GM21717 (cell line): ENCODE results near the gene TBC1D5.

Experiments used
- ATAC-seq: cut with Tn5 transposase; IDR thresholded peaks from one replicate; pipeline ENCODE4 v1.9.1; 2021; ENCODE audit warnings: mild to moderate bottlenecking, moderate library complexity; ENCODE audit not compliant: unreplicated experiment

Gene TBC1D5

DNA sequence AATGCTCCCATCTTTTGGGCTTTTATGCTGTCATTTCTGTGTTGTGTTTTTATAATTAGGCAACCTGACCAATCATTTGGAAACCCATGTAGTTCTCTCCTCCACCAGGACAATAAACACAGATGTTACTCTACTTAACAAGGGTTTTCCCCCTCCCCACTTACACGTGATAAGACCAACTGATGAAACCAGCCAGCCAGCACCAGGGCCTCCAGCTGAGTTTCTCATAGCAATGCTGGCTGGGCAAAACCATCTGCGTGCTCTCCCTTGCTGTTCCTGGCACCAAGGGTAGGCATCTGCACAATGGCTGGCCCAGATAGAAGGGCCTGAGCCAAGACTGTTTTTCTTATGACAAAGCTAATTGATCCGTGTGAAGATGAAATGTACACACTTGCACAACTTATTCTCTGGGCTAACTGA lies 547.2 kb downstream of the TBC1D5 start:
- ATAC-seq: peak; percentile 95

DNA sequence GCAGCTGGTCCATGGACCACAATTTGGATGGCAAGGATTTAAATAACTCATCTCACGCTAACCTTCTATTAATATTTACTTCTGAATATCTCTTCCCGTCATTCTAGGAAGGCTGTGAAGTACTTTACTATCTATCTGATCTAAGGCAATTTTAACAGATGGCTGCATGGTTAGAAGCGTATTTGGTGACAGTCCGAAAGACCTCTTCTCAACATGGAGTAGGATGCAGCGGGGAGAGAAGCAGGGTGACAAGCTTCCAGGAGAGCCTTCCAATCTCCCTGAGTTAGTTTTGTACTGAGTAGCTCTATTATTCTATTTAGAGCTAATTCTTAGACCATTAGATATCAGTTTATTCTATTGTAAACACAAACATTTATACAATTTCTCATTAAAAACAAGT lies 548.3 kb downstream of the TBC1D5 start:
- no peak for ATAC-seq

DNA sequence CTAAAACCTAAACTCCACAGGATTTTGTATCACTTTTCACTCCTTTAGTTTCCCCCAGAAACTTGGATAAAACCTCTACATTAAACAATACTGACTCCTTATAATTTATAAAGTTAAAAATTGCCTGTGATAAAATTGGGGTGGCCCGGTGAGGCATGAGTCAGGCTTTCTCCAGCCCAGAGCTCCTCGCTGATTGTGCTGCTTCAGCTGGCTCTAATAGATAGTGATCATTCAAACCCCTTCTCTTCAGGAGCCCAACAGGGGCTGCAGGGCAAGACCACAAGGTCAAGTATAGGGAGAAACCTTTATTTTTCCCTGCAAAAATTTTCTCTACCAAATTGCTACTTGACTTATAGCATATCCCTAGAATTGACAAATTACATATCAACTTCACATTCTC lies 549.4 kb downstream of the TBC1D5 start:
- no peak for ATAC-seq

DNA sequence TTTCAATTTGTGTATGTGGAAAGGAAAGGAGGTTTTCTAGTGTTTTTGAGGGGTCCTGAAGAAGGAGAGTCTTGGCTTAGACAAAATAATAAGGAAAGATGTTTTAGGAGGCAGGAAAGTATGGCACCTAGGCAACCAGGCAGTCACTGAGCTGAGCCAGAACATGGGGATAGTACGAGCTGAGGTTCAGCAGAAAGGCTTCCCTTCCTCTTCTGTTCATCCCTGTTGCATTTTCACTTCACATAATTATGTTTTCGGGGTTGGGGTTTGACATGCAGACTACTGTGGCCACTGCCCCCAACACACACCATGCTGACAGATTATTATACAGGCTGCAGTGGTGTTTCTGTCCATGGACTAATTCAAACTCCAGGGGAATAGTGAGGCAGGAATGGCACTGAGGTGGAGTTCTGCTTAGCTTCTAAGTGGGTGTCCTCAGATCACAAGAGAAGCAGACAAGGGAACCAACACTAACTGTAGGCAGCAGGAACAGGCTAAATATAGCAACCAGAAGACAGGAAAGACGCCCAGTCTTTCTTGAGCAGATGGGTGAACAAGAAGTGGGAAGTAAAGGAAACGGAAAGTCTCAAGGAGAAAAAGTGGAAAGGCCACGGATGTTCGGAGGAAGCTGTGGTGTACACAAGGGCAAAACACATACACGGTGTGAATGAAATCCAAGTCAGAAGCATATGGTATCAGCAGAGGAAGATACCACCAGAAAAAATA lies 551.9 kb downstream of the TBC1D5 start:
- no peak for ATAC-seq

DNA sequence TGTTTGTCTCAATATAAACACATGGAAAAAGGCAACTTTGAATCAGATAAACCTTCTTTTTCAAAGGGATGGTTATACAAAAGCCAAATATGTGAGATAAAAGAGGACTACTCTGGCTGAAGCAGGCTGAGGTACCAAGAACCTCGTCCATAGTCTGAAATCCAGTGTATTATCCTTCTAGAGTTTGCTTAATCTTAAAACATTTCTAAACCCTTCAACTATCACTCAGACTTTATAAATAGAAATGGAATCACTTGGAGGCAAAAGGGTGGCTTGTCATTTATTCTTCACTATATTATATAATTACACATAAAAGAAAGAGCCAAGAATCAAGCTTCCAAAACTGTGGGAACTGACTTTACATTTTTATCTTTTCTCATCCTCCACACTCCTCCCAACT lies 554.1 kb downstream of the TBC1D5 start:
- no peak for ATAC-seq

DNA sequence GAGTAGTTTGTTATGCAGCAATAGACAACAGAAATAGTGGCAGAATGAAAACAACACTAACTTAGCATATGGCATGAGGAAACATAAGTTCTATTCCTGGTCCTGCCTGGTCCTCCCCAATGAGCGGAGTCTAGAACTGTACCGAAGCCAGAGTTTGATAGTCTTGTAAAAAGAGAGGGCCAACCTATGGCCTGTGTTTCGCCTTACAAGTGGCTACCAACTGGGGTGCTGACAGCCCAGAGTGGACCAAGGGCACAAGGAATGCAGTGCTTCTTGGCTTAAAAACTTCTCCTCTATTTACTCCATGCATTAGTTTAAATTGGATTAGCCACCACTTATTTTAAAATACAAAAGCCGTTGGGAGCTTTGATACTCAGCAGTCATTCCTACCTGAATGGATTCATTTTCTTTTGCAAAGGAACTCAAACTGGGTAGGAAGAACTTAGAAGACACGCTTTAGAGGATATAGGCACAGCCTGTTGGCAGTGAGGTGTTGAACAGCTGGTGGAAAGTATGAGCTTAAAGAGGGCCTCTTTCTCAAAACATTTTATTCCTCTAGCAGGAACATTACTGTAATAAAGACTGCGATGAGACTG lies 554.7 kb downstream of the TBC1D5 start:
- ATAC-seq: no peak

DNA sequence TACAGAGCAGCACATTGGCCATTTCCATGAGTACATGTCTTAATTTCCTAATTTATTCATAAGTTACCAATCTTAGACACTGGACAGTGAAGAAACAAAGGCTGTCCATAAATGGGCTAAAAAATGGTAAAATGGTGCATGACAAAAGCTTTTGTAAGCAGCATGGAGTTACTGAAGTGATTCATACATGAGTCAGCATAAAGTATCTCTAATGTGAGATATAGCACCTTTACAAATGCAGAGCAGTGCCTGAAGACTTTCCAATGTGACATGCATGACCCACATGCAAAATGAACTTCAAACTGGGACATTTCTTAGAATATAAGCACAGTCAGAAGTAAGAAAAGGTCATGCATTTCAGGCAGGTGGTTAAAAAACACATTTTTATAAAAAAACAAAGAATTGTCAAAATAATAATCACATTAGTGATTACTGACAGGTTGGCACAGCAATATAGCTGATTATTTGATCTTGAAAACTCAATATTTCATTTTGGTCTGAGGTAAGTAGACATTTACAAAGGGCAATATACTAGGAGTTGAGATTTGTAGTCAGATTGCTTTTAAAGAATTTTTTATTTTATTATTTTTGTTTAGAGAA lies 558.4 kb downstream of the TBC1D5 start:
- no peak for ATAC-seq

DNA sequence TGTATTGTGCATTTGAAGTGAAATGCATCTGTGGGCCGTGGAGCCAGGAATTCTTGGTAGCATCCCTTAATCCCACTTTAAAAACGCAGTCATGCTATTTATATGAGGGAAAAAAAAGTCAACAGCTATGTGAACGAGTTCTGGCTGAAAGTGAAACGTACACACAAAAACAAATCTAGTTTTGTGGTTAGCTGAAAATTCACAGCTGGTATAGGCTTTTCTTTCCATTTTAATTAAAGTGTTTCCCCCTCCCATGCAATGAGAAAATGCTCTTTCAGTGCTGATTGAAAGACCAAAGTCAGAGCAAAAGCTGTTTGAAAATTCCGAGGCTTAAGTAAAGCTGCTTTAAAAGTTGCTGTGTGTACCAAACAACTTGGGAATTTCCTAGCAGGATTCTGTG lies 560.3 kb downstream of the TBC1D5 start:
- peak; percentile 67 for ATAC-seq

DNA sequence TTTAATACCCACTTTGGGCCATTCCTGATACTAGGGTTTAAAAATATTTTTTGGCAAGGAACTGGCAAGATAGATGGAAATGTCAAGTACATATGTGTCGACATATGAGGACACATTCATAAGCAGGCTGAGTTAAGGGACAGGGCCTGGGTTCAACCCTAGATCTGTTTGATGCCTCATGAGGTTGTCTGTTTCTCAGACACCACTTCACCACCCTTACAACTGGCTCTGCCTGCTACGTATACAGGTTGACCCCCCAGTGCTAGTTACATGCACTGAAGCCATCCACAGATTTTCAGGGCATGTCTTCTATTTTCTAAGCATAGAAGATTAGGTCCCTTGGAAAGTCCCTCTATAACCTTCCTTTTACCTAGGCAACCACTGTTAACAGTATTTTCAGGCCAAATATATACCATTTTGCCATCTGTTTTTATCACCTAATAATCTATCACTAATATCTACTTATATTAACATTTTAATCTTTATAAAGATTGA lies 561.0 kb downstream of the TBC1D5 start:
- ATAC-seq: no peak

DNA sequence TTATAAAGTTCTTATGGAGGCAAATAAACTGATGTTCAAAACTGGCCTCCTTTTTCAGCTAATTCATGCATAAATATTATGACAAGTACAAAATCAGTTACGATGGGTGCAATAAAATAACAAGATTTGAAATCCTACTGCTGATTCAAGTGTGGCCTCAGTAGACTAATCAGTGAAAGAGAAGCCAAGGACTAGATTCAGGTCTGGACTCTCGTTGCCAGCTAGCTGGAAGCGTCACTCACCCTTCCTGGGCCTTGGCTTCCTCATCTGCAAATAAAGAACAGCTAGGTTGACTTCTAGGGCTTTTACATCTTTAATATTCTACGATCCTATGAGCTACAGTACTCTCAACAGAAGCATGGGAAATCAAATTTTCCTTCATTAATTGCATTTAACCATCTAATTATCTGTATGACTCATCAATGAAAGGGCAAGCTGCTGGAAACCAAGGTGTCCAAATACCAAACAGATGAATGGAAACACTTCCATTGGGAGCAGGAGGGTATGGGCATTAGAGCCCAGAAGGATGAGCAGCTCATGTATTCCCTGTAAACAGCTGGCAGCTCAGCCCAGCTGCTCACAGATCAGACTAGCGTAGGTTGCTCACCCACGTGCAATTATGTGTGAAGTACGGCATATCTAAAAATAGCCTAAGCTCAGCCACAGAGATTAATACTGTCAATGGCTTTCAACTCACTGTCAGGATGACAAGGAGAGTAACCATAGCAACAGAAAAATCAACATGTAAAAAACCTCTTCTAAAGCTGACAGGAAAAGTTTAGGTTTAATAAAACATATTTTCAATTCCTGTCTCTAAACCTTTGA lies 562.8 kb downstream of the TBC1D5 start:
- peak; percentile 75 for ATAC-seq

DNA sequence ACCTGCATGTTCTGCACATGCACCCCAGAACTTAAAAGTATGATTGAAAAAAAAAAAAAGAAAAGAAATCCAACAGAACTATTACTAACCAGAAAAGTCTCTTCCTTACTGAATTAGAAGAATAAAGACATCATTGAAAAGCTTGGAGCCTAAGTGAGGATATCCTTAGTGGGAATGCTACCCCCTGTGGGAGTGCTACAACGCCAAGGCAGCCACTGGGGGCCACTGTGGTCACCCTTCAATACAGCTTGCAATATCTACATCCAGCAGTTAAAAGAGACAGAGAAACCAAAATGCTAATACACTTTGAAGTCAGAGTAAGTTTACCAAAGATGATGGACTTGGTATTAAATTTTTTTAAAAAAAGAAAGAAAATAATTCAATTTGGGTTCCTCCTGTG lies 565.7 kb downstream of the TBC1D5 start:
- no peak for ATAC-seq

DNA sequence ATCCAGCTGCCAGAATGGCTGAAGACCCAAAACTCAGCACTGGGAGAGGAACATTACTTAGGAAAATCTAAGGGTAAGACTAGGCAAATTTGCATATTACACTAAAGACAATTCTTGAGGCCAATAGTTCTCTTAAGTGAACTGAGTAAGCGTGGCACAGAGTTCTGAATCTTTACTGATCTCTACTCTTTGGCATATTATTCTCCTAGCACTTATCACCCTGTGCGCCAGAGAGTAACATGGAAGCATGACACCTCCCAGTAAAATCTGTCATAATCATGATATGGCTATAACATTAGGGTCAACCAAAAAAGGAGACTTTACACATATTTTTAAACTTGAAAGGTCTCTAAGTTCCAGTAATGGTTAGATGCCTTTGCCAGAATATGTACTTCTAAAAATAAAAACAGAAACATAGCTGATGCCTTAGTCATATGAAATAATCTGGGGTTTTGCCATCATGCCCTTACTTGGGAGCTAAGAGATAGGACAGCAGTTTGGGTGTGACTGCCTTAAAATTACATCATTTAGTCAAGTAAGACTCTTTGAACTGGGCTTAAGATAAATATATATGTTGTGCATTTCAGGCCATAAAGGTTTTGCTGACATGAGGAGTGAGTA lies 567.1 kb downstream of the TBC1D5 start:
- ATAC-seq: no peak

DNA sequence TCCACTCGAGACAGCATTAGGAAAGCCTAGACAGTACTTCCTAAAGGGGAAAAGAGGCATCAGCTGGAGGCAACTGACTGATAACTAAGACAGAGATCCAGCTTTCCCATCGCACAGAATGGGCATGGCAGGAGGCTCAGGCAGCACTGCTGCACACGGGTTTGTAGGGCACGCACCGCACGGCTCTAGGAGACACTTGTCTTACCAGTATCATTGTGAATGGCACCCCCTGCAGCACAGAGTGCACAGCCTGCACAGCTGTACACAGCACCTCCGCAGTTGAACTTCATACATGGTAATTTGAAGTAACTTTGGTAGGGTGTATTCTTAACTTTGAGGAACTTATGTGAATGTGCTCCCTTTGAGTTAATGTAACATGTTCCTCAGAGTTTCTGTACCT lies 576.1 kb downstream of the TBC1D5 start:
- ATAC-seq: no peak

DNA sequence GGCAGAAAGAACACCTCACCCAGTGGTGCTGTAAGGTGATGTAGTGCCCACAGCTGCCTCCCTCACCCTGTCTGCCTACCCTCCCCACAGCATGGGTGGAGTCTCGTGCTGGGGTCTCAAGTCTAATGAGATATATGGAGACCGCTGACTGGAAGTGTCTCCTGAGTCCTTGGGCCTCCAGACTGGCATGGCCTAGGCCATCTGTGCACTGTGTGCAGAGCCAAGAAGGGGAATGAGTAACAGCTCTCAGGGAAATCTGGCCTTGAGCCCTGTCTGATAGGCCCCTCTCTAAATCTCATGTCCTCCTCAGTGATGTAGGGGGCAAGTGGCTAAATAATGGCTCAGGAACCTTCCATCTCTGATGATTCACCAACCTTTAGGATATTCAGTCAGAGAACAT lies 580.3 kb downstream of the TBC1D5 start:
- ATAC-seq: no peak

DNA sequence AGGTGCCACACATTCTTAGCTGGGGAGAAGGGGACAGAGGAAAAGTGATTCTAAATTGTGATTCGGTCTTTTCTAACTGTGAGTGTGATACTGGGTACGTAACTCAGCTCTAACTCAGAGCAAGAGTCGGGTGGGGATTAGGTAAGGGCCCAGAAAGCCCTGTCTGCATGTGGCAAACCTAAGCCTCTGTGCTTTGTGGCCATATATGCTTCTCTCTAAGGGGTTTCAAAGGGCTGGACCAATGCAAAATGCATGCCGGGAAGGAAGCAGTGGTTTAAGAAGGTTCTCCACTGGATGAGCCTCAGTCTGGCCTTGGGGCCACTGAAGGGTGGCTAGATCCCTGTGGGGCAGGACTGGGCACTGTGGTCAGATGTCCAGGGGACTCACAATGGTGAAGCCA lies 581.8 kb downstream of the TBC1D5 start:
- ATAC-seq: no peak

DNA sequence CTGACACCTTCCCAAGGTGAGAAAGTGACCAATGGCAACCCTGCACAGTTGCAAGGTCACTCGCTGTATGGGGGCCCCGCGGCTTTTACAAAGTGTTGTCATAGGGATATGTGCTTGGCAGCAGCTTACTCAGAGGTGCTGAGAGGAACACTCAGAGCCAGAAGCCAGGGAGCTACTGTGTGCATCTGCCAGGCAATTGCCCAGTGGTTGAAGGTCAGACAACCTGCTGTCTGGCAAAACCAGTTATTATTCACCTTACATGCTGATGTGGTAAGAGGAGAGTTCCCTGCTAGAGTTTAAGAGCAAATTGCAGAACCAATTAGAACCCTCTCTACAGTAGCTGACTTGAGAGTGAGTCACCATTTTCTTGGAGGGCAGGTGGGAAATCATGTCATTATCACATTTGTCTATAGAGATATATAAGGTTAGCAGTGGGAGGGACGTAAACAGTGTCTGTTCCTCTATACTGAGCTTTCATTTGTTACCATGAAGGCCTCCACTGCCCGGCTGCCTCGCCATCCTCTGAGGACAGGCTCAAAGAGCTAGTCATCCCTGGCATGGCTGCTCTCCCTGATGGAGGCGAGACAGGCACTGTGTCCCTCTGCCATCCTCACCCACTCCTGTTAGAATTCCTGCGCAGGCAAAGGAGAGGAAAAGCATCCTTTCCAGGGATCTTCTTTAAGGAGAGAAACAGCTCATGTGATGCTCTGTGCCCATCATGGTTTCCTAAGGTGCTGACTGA lies 583.3 kb downstream of the TBC1D5 start:
- no peak for ATAC-seq

DNA sequence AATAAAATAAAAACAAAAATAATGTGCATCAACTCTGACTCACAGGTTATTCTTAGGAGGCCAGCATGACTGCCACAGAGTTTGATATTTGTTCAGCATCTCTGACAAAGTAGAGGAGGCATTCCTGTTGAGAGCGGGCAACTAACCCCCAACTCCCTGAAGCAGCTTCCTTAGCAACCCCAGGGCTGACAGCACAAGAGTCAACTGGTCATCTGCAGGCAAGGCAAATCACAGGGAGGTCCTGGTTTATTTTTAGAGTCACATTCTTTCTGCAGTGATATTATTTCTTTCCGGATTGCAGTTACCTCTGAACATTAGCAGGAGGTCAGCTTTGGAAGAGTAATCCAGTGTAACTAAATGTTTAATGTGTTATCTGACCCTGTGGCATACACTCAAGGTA lies 584.7 kb downstream of the TBC1D5 start:
- no peak for ATAC-seq

DNA sequence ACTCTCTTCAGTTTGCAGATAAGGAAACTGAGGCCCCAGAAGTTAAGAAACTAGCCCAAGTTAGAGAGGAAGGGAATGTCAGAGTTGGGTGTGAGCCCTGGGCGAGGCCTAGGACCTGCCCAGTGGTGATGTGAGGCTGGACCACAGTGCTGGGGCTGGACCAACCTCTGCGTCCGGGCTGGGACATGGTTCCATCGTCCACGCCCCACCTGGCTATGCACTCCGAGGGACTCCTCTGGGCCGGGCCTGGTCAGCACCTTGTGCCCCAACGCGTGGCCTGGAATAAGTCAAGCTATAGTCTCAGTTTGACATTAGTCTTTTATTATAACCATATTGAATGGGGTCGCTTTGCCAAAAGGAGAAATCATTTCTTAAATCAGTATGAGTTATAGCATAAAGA lies 585.6 kb downstream of the TBC1D5 start:
- ATAC-seq: no peak

DNA sequence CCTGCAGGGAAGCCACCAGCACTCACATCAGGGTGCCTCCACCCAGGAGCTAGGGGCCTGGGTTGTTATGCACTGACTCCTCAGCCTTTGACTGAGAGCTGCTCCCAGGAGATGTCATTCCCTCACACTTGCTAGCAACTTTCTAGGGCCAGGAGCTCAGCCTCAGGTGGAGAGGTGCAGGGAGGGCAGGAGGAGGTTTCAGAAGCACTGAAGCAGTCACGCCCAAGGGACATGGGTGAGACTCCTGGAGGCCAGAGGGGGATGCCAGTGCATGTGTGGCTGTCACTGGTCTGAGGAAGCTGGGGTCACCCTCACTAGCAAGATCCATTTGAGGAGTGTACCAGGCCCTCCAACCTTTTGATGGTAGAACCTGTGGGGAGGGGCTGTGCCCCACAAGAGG lies 586.5 kb downstream of the TBC1D5 start:
- ATAC-seq: no peak

DNA sequence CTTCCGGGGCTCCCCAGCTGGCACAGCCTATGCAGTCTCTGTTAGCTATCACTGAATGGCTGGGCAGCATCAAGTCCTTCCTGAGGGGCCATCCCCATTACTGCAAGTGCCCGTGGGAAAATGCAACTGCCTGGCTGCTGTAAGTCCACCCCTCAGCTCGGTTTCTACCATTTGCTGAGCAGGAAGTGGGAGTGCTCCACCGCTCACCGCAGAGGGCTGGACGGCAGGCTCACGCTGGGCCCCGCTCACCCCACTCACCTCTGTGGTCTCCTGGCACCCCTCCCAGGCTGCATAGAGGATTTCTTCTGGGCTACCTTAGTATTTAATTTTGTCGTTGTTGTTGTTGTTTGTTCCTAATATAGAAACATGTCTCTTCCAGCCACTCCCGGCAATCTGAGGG lies 587.5 kb downstream of the TBC1D5 start:
- no peak for ATAC-seq
